ENCODE measurements around the gene GC.

DNA sequence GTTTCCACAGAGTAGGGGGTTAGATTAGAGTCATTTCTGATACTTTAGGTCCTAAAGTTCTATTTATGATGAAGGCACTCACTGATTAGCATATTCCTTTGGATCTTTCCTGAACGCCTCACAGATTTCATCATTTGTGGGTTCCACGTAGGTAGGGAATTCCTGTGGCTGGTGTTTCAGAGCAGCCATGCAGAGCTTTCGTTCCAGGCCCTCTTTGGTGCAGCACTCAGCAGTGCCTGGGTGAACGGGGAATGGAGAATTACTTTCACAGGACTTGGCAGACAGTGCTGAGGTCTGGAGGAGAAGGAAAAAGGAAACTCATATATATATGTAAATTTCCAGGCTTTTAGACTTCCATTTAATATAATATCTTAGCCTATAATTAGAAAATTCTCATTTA, 18.5 kb downstream of the GC start:
- TF ChIP-seq, protein P1, sequence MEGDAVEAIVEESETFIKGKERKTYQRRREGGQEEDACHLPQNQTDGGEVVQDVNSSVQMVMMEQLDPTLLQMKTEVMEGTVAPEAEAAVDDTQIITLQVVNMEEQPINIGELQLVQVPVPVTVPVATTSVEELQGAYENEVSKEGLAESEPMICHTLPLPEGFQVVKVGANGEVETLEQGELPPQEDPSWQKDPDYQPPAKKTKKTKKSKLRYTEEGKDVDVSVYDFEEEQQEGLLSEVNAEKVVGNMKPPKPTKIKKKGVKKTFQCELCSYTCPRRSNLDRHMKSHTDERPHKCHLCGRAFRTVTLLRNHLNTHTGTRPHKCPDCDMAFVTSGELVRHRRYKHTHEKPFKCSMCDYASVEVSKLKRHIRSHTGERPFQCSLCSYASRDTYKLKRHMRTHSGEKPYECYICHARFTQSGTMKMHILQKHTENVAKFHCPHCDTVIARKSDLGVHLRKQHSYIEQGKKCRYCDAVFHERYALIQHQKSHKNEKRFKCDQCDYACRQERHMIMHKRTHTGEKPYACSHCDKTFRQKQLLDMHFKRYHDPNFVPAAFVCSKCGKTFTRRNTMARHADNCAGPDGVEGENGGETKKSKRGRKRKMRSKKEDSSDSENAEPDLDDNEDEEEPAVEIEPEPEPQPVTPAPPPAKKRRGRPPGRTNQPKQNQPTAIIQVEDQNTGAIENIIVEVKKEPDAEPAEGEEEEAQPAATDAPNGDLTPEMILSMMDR (IDR thresholded peaks at IDR 0.05) = no peak
- no peak for TF ChIP-seq ZFX (IDR thresholded peaks at IDR 0.05; ENCODE audit: borderline replicate concordance)
